MM.1S (cell line): ENCODE measurements around the gene HECTD4.

Experiments used
- EZH2 ChIP-seq: fragments of 300-600 bp; sonication (generic); optimal IDR thresholded peaks from 2 replicates; pipeline ENCODE3; 2017; ENCODE audit warnings: low read depth, mild to moderate bottlenecking, antibody characterized with exemption, low read length, mixed read lengths
- TF ChIP-seq, protein P1 (sequence below): fragments of 300-600 bp; sonication (generic); IDR thresholded peaks from 2 replicates; pipeline ENCODE4 v1.5.1; 2016; ENCODE audit warnings: antibody characterized with exemption, low read length, mixed read lengths

DNA sequence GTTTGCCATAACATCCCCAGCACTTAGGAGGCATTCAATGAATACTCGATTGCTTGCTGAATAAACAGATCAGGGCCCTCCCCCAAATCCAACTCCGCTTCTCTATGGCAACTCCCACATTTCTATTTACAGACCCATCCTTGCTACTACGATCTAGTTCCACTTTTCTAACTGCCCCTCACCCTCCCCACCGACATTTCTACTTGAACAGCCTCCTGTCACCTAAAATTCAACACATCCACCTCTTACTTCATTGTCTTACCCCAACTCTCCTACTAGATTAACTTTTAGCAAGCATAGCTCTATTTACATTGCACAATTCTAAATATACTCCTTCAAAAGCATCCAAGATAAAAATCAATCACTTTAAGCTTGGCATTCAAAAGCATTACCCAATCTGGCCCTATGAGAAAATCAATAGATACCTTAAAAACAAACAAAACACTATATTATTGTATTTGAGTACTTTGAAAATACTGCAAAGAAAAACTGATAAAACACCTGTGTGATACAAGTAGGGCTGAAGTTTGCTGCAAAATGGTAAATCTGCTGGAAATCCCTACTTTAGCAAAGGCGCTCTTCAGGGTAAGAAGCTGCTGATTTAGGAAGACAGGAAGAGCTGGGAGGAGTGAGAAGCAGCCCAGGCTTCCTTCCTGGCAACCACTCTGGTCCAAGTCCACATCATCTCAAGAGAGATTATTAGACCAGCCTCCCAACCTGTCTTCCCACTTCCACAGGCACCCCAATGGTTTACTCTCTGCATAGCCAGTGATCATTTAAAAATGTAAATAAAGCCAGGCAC lies 96.4 kb downstream of the HECTD4 start:
- TF ChIP-seq, protein P1, sequence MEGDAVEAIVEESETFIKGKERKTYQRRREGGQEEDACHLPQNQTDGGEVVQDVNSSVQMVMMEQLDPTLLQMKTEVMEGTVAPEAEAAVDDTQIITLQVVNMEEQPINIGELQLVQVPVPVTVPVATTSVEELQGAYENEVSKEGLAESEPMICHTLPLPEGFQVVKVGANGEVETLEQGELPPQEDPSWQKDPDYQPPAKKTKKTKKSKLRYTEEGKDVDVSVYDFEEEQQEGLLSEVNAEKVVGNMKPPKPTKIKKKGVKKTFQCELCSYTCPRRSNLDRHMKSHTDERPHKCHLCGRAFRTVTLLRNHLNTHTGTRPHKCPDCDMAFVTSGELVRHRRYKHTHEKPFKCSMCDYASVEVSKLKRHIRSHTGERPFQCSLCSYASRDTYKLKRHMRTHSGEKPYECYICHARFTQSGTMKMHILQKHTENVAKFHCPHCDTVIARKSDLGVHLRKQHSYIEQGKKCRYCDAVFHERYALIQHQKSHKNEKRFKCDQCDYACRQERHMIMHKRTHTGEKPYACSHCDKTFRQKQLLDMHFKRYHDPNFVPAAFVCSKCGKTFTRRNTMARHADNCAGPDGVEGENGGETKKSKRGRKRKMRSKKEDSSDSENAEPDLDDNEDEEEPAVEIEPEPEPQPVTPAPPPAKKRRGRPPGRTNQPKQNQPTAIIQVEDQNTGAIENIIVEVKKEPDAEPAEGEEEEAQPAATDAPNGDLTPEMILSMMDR, result no peak
- no peak for TF ChIP-seq EZH2
